Measurements from ENCODE around the gene RASSF6. TPM values are rescaled to one million over a fixed set of nuclear protein-coding genes. Genes with fewer than 3 reads are reported as not detected.

Gene RASSF6
- total and polyA plus RNA-seq, 2 experiments from 2014 or later: not detected

GRCh38 chr4:73664470-73664869 lies 44.2 kb upstream of the RASSF6 start:
- H3K9me3 ChIP-seq (ENCODE audit: low read depth): no peaks in the 10 kb centered on the region
- 95 to 100% methylated on average over 1 of the region's 1 CpG for WGBS, 2 experiments (ENCODE audit: low coverage in 1 of 2, low lambda C conversion rate in 2 of 2, missing lambda C conversion rate in 2 of 2)

GRCh38 chr4:73663576-73663975 lies 43.3 kb upstream of the RASSF6 start:
- no peaks in the 10 kb centered on the region for H3K9me3 ChIP-seq (ENCODE audit: low read depth)
- H2AFZ ChIP-seq: no peak overlapping the region
- TF ChIP-seq EZH2phosphoT487 (IDR thresholded peaks at IDR 0.05; ENCODE audit: insufficient read depth, low read depth): no peak
- no peak for TF ChIP-seq EZH2 (IDR thresholded peaks at IDR 0.05; ENCODE audit: insufficient read depth, poor library complexity, severe bottlenecking)
- H3K4me3 ChIP-seq: no peak overlapping the region
- no peak overlapping the region for H3K27ac ChIP-seq
- no peaks in the 10 kb centered on the region for H3K9me2 ChIP-seq (ENCODE audit: insufficient read depth)
- H3K27me3 ChIP-seq (replicated peaks; ENCODE audit: insufficient read depth): no peaks in the 10 kb centered on the region
- peaks cover 46% of the 10 kb centered on the region for H3K4me1 ChIP-seq (ENCODE audit: insufficient read depth)
- DNase-seq: no peak
- in situ Hi-C loops (cut with MboI): loop anchor here (10.0 kb wide), 1 partner anchor 471 kb away; no protein-coding TSS in a partner anchor
- no peaks in the 10 kb centered on the region for H4K20me1 ChIP-seq (ENCODE audit: insufficient read depth)
- no peaks in the 10 kb centered on the region for H3K36me3 ChIP-seq (ENCODE audit: low read depth)
- peaks cover 31% of the 10 kb centered on the region for H3F3A ChIP-seq (ENCODE audit: insufficient read depth)
- no peaks in the 10 kb centered on the region for H3K79me2 ChIP-seq (ENCODE audit: insufficient read depth)
- H3K9ac ChIP-seq: no peak overlapping the region
- H3K4me2 ChIP-seq (ENCODE audit: unreplicated experiment): no peak overlapping the region

More at GRCh38 chr4:73664470-73664869, 44.2 kb upstream of the RASSF6 start:
- H3K4me2 ChIP-seq (ENCODE audit: unreplicated experiment): no peak overlapping the region
- peaks cover 55% of the 10 kb centered on the region for H3K4me1 ChIP-seq (ENCODE audit: insufficient read depth)
- H3K36me3 ChIP-seq (ENCODE audit: low read depth): no peaks in the 10 kb centered on the region
- no peak overlapping the region for H3K4me3 ChIP-seq
- H3F3A ChIP-seq (ENCODE audit: insufficient read depth): peaks cover 40% of the 10 kb centered on the region
- no peaks in the 10 kb centered on the region for H3K27me3 ChIP-seq (replicated peaks; ENCODE audit: insufficient read depth)
- no peaks in the 10 kb centered on the region for H3K79me2 ChIP-seq (ENCODE audit: insufficient read depth)
- H4K20me1 ChIP-seq (ENCODE audit: insufficient read depth): no peaks in the 10 kb centered on the region
- no peak overlapping the region for H2AFZ ChIP-seq
- TF ChIP-seq EZH2 (IDR thresholded peaks at IDR 0.05; ENCODE audit: insufficient read depth, poor library complexity, severe bottlenecking) (no peak), EZH2phosphoT487 (IDR thresholded peaks at IDR 0.05; ENCODE audit: insufficient read depth, low read depth) (no peak)
- no peak overlapping the region for H3K9ac ChIP-seq
- no peak for DNase-seq
- in situ Hi-C loops (cut with MboI): loop anchor here (10.0 kb wide), 1 partner anchor 470 kb away; no protein-coding TSS in a partner anchor
- H3K9me2 ChIP-seq (ENCODE audit: insufficient read depth): no peaks in the 10 kb centered on the region
- H3K27ac ChIP-seq: no peak overlapping the region

- H4K20me1 ChIP-seq (ENCODE audit: insufficient read depth): no peaks in the 10 kb centered on the region
- H3K27me3 ChIP-seq (replicated peaks; ENCODE audit: insufficient read depth): no peaks in the 10 kb centered on the region
- no peak overlapping the region for H2AFZ ChIP-seq
- TF ChIP-seq EZH2phosphoT487 (IDR thresholded peaks at IDR 0.05; ENCODE audit: insufficient read depth, low read depth) (no peak), EZH2 (IDR thresholded peaks at IDR 0.05; ENCODE audit: insufficient read depth, poor library complexity, severe bottlenecking) (no peak)
- no peaks in the 10 kb centered on the region for H3K9me2 ChIP-seq (ENCODE audit: insufficient read depth)
- in situ Hi-C loops (cut with MboI): loop anchor here (10.0 kb wide), 1 partner anchor 472 kb away; no protein-coding TSS in a partner anchor
- WGBS, 2 experiments (ENCODE audit: low coverage in 1 of 2, low lambda C conversion rate in 2 of 2, missing lambda C conversion rate in 2 of 2): 23 to 25% methylated on average over 6 of the region's 6 CpGs
- peaks cover 45% of the 10 kb centered on the region for H3K4me1 ChIP-seq (ENCODE audit: insufficient read depth)
- peaks cover 29% of the 10 kb centered on the region for H3F3A ChIP-seq (ENCODE audit: insufficient read depth)
- peak overlapping the region; percentile 59 for H3K27ac ChIP-seq
- H3K79me2 ChIP-seq (ENCODE audit: insufficient read depth): no peaks in the 10 kb centered on the region
- no peaks in the 10 kb centered on the region for H3K9me3 ChIP-seq (ENCODE audit: low read depth)
- peak overlapping the region; percentile 2 for H3K4me2 ChIP-seq (ENCODE audit: unreplicated experiment)
- DNase-seq: peak; percentile 80
- no peaks in the 10 kb centered on the region for H3K36me3 ChIP-seq (ENCODE audit: low read depth)
- H3K9ac ChIP-seq: no peak overlapping the region
- H3K4me3 ChIP-seq: no peak overlapping the region
These were observed 42.7 kb upstream of the RASSF6 start for GRCh38 chr4:73662709-73663546.

- in situ Hi-C loops (cut with MboI): loop anchor here (10.0 kb wide), 1 partner anchor 473 kb away; no protein-coding TSS in a partner anchor
These were observed 41.4 kb upstream of the RASSF6 start for GRCh38 chr4:73661646-73662119.

More at GRCh38 chr4:73661646-73662119, 41.4 kb upstream of the RASSF6 start:
- Histone ChIP-seq H3F3A (ENCODE audit: insufficient read depth) (peaks cover 29% of the 10 kb centered on the region), H2AFZ (no peak overlapping the region), H3K4me1 (ENCODE audit: insufficient read depth) (peaks cover 45% of the 10 kb centered on the region), H3K9ac (no peak overlapping the region), H3K79me2 (ENCODE audit: insufficient read depth) (no peaks in the 10 kb centered on the region), H3K27me3 (replicated peaks; ENCODE audit: insufficient read depth) (no peaks in the 10 kb centered on the region), H3K4me3 (no peak overlapping the region), H3K9me2 (ENCODE audit: insufficient read depth) (no peaks in the 10 kb centered on the region), H3K4me2 (ENCODE audit: unreplicated experiment) (peak overlapping the region; percentile 60), H4K20me1 (ENCODE audit: insufficient read depth) (no peaks in the 10 kb centered on the region), H3K36me3 (ENCODE audit: low read depth) (no peaks in the 10 kb centered on the region), H3K27ac (peak overlapping the region; percentile 59), H3K9me3 (ENCODE audit: low read depth) (no peaks in the 10 kb centered on the region)
- peak; percentile 95 for DNase-seq
- 0 to 2% methylated on average over 2 of the region's 2 CpGs for WGBS, 2 experiments (ENCODE audit: low coverage in 1 of 2, low lambda C conversion rate in 2 of 2, missing lambda C conversion rate in 2 of 2)
- 0 out of 2 replicates have a peak, but pooled peaks have one; percentile 84 for TF ChIP-seq EZH2phosphoT487 (IDR thresholded peaks at IDR 0.05; ENCODE audit: insufficient read depth, low read depth)
- no peak for TF ChIP-seq EZH2 (IDR thresholded peaks at IDR 0.05; ENCODE audit: insufficient read depth, poor library complexity, severe bottlenecking)
